CD8-positive, alpha-beta memory T cell (primary cell): ENCODE data around the gene TMEM59L. TPM values are rescaled to one million over a fixed set of nuclear protein-coding genes. Genes with fewer than 3 reads are reported as not detected.

ENCODE experiments used
- CTCF ChIA-PET: fragments of 350-600 bp; sonication (Branson Sonifier 250); formaldehyde crosslinking; loops from one replicate; lab custom pipeline; 2021; ENCODE audit warnings: antibody characterized with exemption; lab: Charles Lee
- POLR2A ChIA-PET: fragments of 350-600 bp; sonication (Branson Sonifier 250); formaldehyde crosslinking; loops from one replicate; lab custom pipeline; 2021; ENCODE audit warnings: antibody characterized with exemption; lab: Charles Lee
- DNase-seq, 5 donors: peaks; one replicate each; pipeline versions ENCODE4 v3.0.0 to v3.0.0-alpha.2; 2020 to 2022; ENCODE audit warnings: mixed read lengths in 1 of 5
- H3K27ac ChIP-seq: one replicate; pipeline ENCODE4 v1.7.0; 2013; ENCODE audit warnings: low read depth, mild to moderate bottlenecking, low read length, moderate library complexity
- H3K27me3 ChIP-seq: 2 replicates; pipeline ENCODE4 v1.7.0; 2013; ENCODE audit warnings: low read length, mild to moderate bottlenecking; ENCODE audit not compliant: insufficient read depth, poor library complexity, severe bottlenecking
- H3K36me3 ChIP-seq: 2 replicates; pipeline ENCODE4 v1.7.0; 2013; ENCODE audit warnings: mild to moderate bottlenecking, low read length, moderate library complexity; ENCODE audit not compliant: insufficient read depth
- H3K4me1 ChIP-seq: 2 replicates; pipeline ENCODE4 v1.7.0; 2013; ENCODE audit warnings: mild to moderate bottlenecking, low read length, moderate library complexity; ENCODE audit not compliant: insufficient read depth
- H3K4me3 ChIP-seq: 2 replicates; pipeline ENCODE4 v1.7.0; 2013; ENCODE audit warnings: mild to moderate bottlenecking, low read length
- H3K9me3 ChIP-seq: 2 replicates; pipeline ENCODE4 v1.7.0; 2013; ENCODE audit warnings: mild to moderate bottlenecking, low read length
- H3K27ac Mint-ChIP-seq, 8 donors: one replicate each; pipeline ENCODE4 v1.8.0; 2020 to 2021; ENCODE audit warnings: mixed read lengths in 8 of 8, mild to moderate bottlenecking in 6 of 8, inconsistent platforms in 3 of 8, moderate library complexity in 3 of 8
- H3K27me3 Mint-ChIP-seq, 2 donors: one replicate each; pipeline ENCODE4 v1.8.0; 2020 to 2021; ENCODE audit warnings: mixed read lengths in 2 of 2, mild to moderate bottlenecking in 1 of 2, moderate library complexity in 1 of 2
- H3K36me3 Mint-ChIP-seq, 3 donors: one replicate each; pipeline ENCODE4 v1.8.0; 2020 to 2021; ENCODE audit warnings: mixed read lengths in 3 of 3, inconsistent platforms in 1 of 3, mild to moderate bottlenecking in 1 of 3
- H3K4me1 Mint-ChIP-seq, 3 donors: one replicate each; pipeline ENCODE4 v1.8.0; 2020 to 2021; ENCODE audit warnings: mixed read lengths in 3 of 3, inconsistent platforms in 1 of 3, mild to moderate bottlenecking in 1 of 3
- H3K4me3 Mint-ChIP-seq, 7 donors: one replicate each; pipeline ENCODE4 v1.8.0; 2020 to 2021; ENCODE audit warnings: mixed read lengths in 7 of 7, mild to moderate bottlenecking in 6 of 7, moderate library complexity in 4 of 7, inconsistent platforms in 2 of 7
- H3K9me3 Mint-ChIP-seq, 5 donors: one replicate each; pipeline ENCODE4 v1.8.0; 2020 to 2022; ENCODE audit warnings: mixed read lengths in 5 of 5, mild to moderate bottlenecking in 3 of 5, moderate library complexity in 2 of 5, inconsistent platforms in 1 of 5
- polyA plus RNA-seq: library from polyadenylated mRNA; unstranded; fragments of 300-500 nt; fragmentation: Illumina TruSeq; gene quantifications from one replicate; pipeline ENCODE4 v1.2.3, GENCODE V29; 2021
- total RNA-seq, 2 experiments: library from RNA; stranded (reverse); gene quantifications; one replicate each; pipeline ENCODE4 v1.2.3, GENCODE V29; 2021

Gene TMEM59L
- total and polyA plus RNA-seq, 3 experiments from 2014 or later, result not detected

GRCh38 chr19:18651300-18651699 lies 38.6 kb downstream of the TMEM59L start:
- H3K4me3 ChIP-seq, result no peak overlapping the region
- no peak overlapping the region for H3K27ac ChIP-seq
- Mint-ChIP-seq H3K27me3 (no peaks in the 10 kb centered on the region), H3K36me3 (peaks cover 0 to 31% (median 2%) of the 10 kb centered on the region in 3 donors), H3K27ac (no peak overlapping the region), H3K4me1 (peaks cover 4 to 20% (median 7%) of the 10 kb centered on the region in 3 donors), H3K9me3 (peaks cover 0 to 2% (median 0%) of the 10 kb centered on the region in 5 donors), H3K4me3 (no peak overlapping the region)
- no peaks in the 10 kb centered on the region for H3K4me1 ChIP-seq
- H3K36me3 ChIP-seq, result no peaks in the 10 kb centered on the region
- POLR2A ChIA-PET, result no interaction called here
- no peak for DNase-seq
- H3K27me3 ChIP-seq, result no peaks in the 10 kb centered on the region
- H3K9me3 ChIP-seq, result no peaks in the 10 kb centered on the region
- CTCF ChIA-PET, result no interaction called here

DNA sequence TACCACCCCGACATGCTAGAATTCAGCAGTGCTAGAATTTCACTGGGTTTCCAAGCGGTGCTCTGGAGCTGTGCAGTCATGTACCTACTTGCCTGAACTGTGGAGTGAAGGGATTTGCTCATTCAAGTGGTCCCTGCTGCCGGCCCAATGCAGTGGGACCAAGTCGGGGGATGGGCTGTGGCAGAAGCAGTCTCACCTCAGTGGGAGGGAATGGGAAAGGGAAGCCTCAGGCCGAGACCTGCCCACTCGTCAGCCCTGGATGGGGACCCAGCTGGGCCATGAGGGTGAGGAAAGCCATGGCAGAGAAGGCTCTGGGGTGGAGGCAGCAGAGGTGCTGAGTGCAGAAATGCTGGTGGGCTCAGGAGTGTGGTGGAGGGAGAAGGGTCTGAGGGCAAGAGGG lies 39.1 kb downstream of the TMEM59L start:
- peaks cover 0 to 2% (median 0%) of the 10 kb centered on the region in 5 donors for H3K9me3 Mint-ChIP-seq
- H3K9me3 ChIP-seq, result no peaks in the 10 kb centered on the region
- ChIA-PET POLR2A (no interaction called here), CTCF (no interaction called here)
- no peaks in the 10 kb centered on the region for H3K27me3 Mint-ChIP-seq
- no peaks in the 10 kb centered on the region for H3K27me3 ChIP-seq
- no peak overlapping the region for H3K4me3 Mint-ChIP-seq
- H3K4me1 Mint-ChIP-seq, result peaks cover 3 to 21% (median 8%) of the 10 kb centered on the region in 3 donors
- no peaks in the 10 kb centered on the region for H3K4me1 ChIP-seq
- H3K4me3 ChIP-seq, result no peak overlapping the region
- H3K36me3 Mint-ChIP-seq, result peaks cover 0 to 27% (median 2%) of the 10 kb centered on the region in 3 donors
- H3K27ac ChIP-seq, result no peak overlapping the region
- DNase-seq, result no peak
- peak overlapping the region in 2 of 8 donors; percentile 60 to 85 for H3K27ac Mint-ChIP-seq
- no peaks in the 10 kb centered on the region for H3K36me3 ChIP-seq

DNA sequence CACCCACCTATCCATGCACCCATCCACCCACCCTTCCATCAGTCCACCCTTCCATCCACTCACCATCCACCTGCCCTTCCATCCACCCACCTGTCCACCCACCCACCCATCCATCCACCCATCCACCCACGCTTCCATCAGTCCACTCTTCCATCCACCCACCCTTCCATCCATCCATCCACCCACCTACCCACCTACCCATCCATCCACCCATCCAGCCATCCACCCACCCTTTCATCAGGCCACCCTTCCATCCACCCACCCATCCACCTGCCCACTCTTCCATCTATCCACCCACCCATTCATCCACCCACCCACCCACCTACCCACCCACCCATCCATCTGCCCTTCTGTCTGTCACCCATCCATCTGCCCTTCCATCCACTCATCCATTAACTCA lies 41.2 kb downstream of the TMEM59L start:
- DNase-seq, result no peak
- H3K36me3 ChIP-seq, result no peaks in the 10 kb centered on the region
- no peaks in the 10 kb centered on the region for H3K9me3 ChIP-seq
- H3K4me1 ChIP-seq, result no peaks in the 10 kb centered on the region
- no peak overlapping the region for H3K27ac ChIP-seq
- CTCF ChIA-PET, result no interaction called here
- Mint-ChIP-seq H3K4me1 (peaks cover 16 to 33% (median 16%) of the 10 kb centered on the region in 3 donors), H3K36me3 (peaks cover 0 to 23% (median 4%) of the 10 kb centered on the region in 3 donors), H3K9me3 (peaks cover 0 to 2% (median 0%) of the 10 kb centered on the region in 5 donors), H3K27me3 (no peaks in the 10 kb centered on the region), H3K27ac (no peak overlapping the region), H3K4me3 (no peak overlapping the region)
- no peak overlapping the region for H3K4me3 ChIP-seq
- H3K27me3 ChIP-seq, result no peaks in the 10 kb centered on the region
- POLR2A ChIA-PET, result no interaction called here

DNA sequence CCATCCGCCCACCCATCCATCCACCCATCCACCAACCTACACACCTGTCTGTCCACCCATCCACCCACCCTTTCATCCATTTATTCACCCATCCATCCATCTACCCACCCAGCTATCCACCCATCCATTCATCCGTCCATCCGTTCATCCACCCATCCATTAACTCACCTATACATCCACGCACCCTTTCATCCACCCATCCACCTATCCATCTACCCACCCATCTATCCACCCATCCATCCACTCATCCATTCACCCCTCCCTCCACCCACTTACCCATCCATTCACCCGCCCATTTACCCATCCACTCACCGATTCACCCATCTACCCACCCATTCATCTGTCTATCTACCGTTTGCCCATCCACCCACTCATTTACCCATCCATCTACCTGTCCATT lies 41.8 kb downstream of the TMEM59L start:
- ChIA-PET CTCF (interaction anchor here (1.0 kb wide), 1 partner anchor 11 kb away, joined by 3 read pairs; no protein-coding TSS in a partner anchor), POLR2A (no interaction called here)
- Histone ChIP-seq H3K9me3 (no peaks in the 10 kb centered on the region), H3K27me3 (no peaks in the 10 kb centered on the region), H3K4me3 (no peak overlapping the region), H3K27ac (no peak overlapping the region), H3K4me1 (no peaks in the 10 kb centered on the region), H3K36me3 (no peaks in the 10 kb centered on the region)
- no peak for DNase-seq
- peaks cover 20 to 37% (median 20%) of the 10 kb centered on the region in 3 donors for H3K4me1 Mint-ChIP-seq
- peaks cover 0 to 19% (median 4%) of the 10 kb centered on the region in 3 donors for H3K36me3 Mint-ChIP-seq
- H3K9me3 Mint-ChIP-seq, result peaks cover 0 to 2% (median 0%) of the 10 kb centered on the region in 5 donors
- no peak overlapping the region for H3K4me3 Mint-ChIP-seq
- H3K27ac Mint-ChIP-seq, result peak overlapping the region in 1 of 8 donors; percentile 76
- H3K27me3 Mint-ChIP-seq, result peaks cover 0 to 3% of the 10 kb centered on the region in 2 donors

DNA sequence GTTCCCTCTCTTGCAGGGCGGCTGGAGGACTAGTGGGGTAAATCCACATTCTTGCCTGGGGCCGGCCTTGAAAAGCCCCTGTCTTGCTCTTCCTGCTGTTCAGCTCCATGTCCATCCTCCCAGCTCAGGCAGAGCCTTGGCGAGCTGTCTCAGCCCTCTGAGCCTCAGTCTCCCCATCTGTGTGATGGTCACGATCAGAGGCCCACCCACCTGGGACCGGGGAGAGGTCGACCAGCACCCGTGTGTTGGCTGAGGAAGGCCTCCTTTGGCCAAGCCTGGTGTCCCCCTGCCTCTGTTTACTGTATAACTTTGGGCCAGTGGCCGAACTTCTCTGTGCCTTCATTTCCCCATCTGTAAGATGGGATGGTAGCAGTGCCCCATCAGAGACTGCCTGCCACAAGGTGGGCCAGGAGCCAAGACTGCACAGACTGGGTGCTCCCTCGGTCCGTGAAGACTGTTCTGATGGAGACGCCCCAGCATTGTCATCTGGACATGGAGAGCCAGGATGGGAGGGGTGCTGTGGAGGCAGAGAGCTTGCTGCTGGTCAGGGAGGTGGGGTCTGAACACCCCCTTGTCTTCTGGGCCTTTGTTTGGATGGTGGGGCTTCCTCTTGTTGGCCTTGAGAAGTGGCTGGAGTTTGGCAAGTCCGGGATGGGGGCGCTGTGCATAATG lies 42.6 kb downstream of the TMEM59L start:
- Mint-ChIP-seq H3K27ac (no peak overlapping the region), H3K9me3 (peaks cover 0 to 2% (median 0%) of the 10 kb centered on the region in 5 donors), H3K4me3 (no peak overlapping the region), H3K27me3 (peaks cover 0 to 3% of the 10 kb centered on the region in 2 donors), H3K36me3 (peaks cover 0 to 12% (median 4%) of the 10 kb centered on the region in 3 donors), H3K4me1 (peaks cover 20 to 37% (median 20%) of the 10 kb centered on the region in 3 donors)
- Histone ChIP-seq H3K36me3 (no peaks in the 10 kb centered on the region), H3K9me3 (no peaks in the 10 kb centered on the region), H3K27ac (no peak overlapping the region), H3K4me3 (no peak overlapping the region), H3K27me3 (no peaks in the 10 kb centered on the region), H3K4me1 (no peaks in the 10 kb centered on the region)
- ChIA-PET CTCF (interaction anchor here (1.0 kb wide), 1 partner anchor 10 kb away, joined by 3 read pairs; no protein-coding TSS in a partner anchor), POLR2A (no interaction called here)
- no peak for DNase-seq

DNA sequence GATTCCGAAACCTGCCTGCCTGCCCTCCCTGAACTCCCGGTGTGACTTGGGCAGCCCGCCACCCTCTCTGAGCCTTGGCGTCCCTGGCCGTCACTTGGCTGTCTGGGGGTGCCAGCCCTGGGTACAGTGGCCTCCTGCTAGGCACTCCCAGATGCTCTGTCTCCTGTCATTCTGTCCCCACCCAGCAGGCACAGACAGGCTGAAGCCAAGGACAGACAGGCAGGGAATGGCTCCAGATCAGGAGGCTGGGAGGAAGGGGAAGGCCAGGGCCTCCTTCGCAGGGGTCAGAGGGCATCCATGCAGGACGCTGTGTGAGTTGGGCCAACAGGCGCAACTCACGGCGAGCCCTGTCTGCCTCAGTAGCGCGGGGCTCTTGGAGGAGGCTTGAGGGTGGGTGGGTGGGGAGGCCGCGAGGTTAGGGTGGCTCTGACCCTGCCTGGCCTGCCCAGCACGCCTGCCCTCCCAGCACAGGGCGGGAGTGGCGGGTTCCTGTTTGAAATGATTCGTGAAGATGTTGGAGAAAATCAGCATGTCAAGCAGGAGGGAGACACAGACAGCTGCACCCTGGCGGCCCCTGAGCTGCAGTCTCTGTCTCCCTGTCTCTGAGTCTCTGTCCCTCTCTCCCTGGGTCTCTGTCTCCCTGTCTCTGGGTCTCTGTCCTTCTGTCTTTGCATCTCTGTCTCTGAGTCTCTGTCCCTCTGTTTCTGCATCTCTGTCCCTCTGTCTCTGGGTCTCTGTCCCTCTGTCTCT lies 43.8 kb downstream of the TMEM59L start:
- CTCF ChIA-PET, result no interaction called here
- H3K36me3 ChIP-seq, result no peaks in the 10 kb centered on the region
- Mint-ChIP-seq H3K4me1 (peaks cover 20 to 40% (median 20%) of the 10 kb centered on the region in 3 donors), H3K27me3 (peaks cover 0 to 3% of the 10 kb centered on the region in 2 donors), H3K27ac (peak overlapping the region in 3 of 8 donors; percentile 10 to 89 (median 70)), H3K4me3 (no peak overlapping the region), H3K9me3 (peaks cover 0 to 2% (median 0%) of the 10 kb centered on the region in 5 donors), H3K36me3 (peaks cover 0 to 6% (median 4%) of the 10 kb centered on the region in 3 donors)
- no peaks in the 10 kb centered on the region for H3K9me3 ChIP-seq
- no peaks in the 10 kb centered on the region for H3K27me3 ChIP-seq
- POLR2A ChIA-PET, result no interaction called here
- no peak overlapping the region for H3K4me3 ChIP-seq
- H3K27ac ChIP-seq, result no peak overlapping the region
- DNase-seq, result no peak
- no peaks in the 10 kb centered on the region for H3K4me1 ChIP-seq

GRCh38 chr19:18657590-18658365 lies 45.1 kb downstream of the TMEM59L start:
- ChIA-PET POLR2A (no interaction called here), CTCF (no interaction called here)
- no peak overlapping the region for H3K4me3 Mint-ChIP-seq

More at GRCh38 chr19:18657590-18658365, 45.1 kb downstream of the TMEM59L start:
- Histone ChIP-seq H3K4me3 (no peak overlapping the region), H3K4me1 (no peaks in the 10 kb centered on the region), H3K9me3 (no peaks in the 10 kb centered on the region), H3K27ac (no peak overlapping the region), H3K27me3 (no peaks in the 10 kb centered on the region), H3K36me3 (no peaks in the 10 kb centered on the region)
- peaks cover 18 to 39% (median 20%) of the 10 kb centered on the region in 3 donors for H3K4me1 Mint-ChIP-seq
- H3K27ac Mint-ChIP-seq, result peak overlapping the region in 2 of 8 donors; percentile 45 to 71
- no peak for DNase-seq
- H3K9me3 Mint-ChIP-seq, result peaks cover 0 to 2% (median 0%) of the 10 kb centered on the region in 5 donors
- H3K36me3 Mint-ChIP-seq, result peaks cover 0 to 6% (median 4%) of the 10 kb centered on the region in 3 donors
- H3K27me3 Mint-ChIP-seq, result peaks cover 0 to 3% of the 10 kb centered on the region in 2 donors
